Fibroblast of villous mesenchyme (primary cell): ENCODE measurements around the gene CACNG1. TPM values are rescaled to one million over a fixed set of nuclear protein-coding genes. Genes with fewer than 3 reads are reported as not detected.

Experiments used
- DNase-seq: peaks from one replicate; pipeline ENCODE4 v3.0.0-alpha.2; 2010; ENCODE audit warnings: low read depth
- H3K4me3 ChIP-seq: 2 replicates; pipeline ENCODE4 v1.5.1; 2011; ENCODE audit warnings: low read depth, mild to moderate bottlenecking, low read length
- CTCF ChIP-seq: IDR thresholded peaks from 2 replicates; pipeline ENCODE4 v1.5.1; 2012; ENCODE audit warnings: low read depth, mild to moderate bottlenecking, low read length; ENCODE audit not compliant: insufficient read depth
- total RNA-seq: library from RNA; depleted of rRNA; stranded (reverse); fragments of >200 nt; gene quantifications from 2 replicates; pipeline ENCODE4 v1.2.3, GENCODE V29; 2012

CACNG1 gene
- total RNA-seq, 1 donor, result not detected

GRCh38 chr17:67050066-67050465, 5.7 kb downstream of the CACNG1 start:
- no peak for DNase-seq
- no peak overlapping the region for H3K4me3 ChIP-seq
- TF ChIP-seq CTCF, result no peak

GRCh38 chr17:67050471-67051154, 6.3 kb downstream of the CACNG1 start:
- DNase-seq, result no peak
- no peak overlapping the region for H3K4me3 ChIP-seq
- no peak for TF ChIP-seq CTCF

- no peak overlapping the region for H3K4me3 ChIP-seq
- DNase-seq, result no peak
- no peak for TF ChIP-seq CTCF
These were observed 6.8 kb downstream of the CACNG1 start for GRCh38 chr17:67051155-67051538.

- DNase-seq, result no peak
- H3K4me3 ChIP-seq, result no peak overlapping the region
- TF ChIP-seq CTCF, result no peak
These were observed 7.5 kb downstream of the CACNG1 start for GRCh38 chr17:67051837-67052236.

GRCh38 chr17:67052720-67053437, 8.5 kb downstream of the CACNG1 start:
- no peak for DNase-seq
- TF ChIP-seq CTCF, result no peak
- H3K4me3 ChIP-seq, result no peak overlapping the region

- no peak overlapping the region for H3K4me3 ChIP-seq
- no peak for TF ChIP-seq CTCF
- no peak for DNase-seq
These were observed 9.2 kb downstream of the CACNG1 start for GRCh38 chr17:67053438-67054000.
